Daoy (cell line): Measurements from ENCODE around the gene CXCL5. TPM values are rescaled to one million over a fixed set of nuclear protein-coding genes. Genes with fewer than 3 reads are reported as not detected.
"Not testable (repeated sequence)": the region's sequence is repeated elsewhere in the genome, so short reads cannot be mapped to it uniquely, and the experiment has no call there.

Experiments used
- DNase-seq: peaks from one replicate; pipeline ENCODE4 v3.0.0-alpha.2; 2015; ENCODE audit warnings: low read depth
- total RNA-seq: library from RNA; depleted of rRNA; stranded (reverse); fragments of >200 nt; shearing (Covaris generic); gene quantifications from 2 replicates; pipeline ENCODE4 v1.2.3, GENCODE V29; 2014

Gene CXCL5
- total RNA-seq, 1 experiment from 2014 or later: not detected

- DNase-seq: no peak
These were observed 16.8 kb upstream of the CXCL5 start for GRCh38 chr4:74015126-74015780.

- DNase-seq: no peak
These were observed 15.9 kb upstream of the CXCL5 start for GRCh38 chr4:74014332-74014731.

GRCh38 chr4:74013264-74013663 is 14.8 kb upstream of the CXCL5 start:
- no peak for DNase-seq

- DNase-seq: no peak
These were observed 13.7 kb upstream of the CXCL5 start for GRCh38 chr4:74012130-74012529.

GRCh38 chr4:74009307-74009706 is 10.8 kb upstream of the CXCL5 start:
- DNase-seq: no peak

GRCh38 chr4:74006009-74006476 is 7.6 kb upstream of the CXCL5 start:
- no peak for DNase-seq

- no peak for DNase-seq
These were observed 7.1 kb upstream of the CXCL5 start for GRCh38 chr4:74005528-74005927.

GRCh38 chr4:74004668-74005067 is 6.2 kb upstream of the CXCL5 start:
- no peak for DNase-seq

- no peak for DNase-seq
These were observed 1.8 kb upstream of the CXCL5 start for GRCh38 chr4:74000301-74000700.

- DNase-seq: no peak
These were observed 6.4 kb downstream of the CXCL5 start for GRCh38 chr4:73992050-73992449.

GRCh38 chr4:73991742-73992000 is 6.8 kb downstream of the CXCL5 start:
- DNase-seq: no peak

- no peak for DNase-seq
These were observed 7.3 kb downstream of the CXCL5 start for GRCh38 chr4:73990988-73991741.

- no peak for DNase-seq
These were observed 8.5 kb downstream of the CXCL5 start for GRCh38 chr4:73989928-73990327.

GRCh38 chr4:73989031-73989430 is 9.4 kb downstream of the CXCL5 start:
- DNase-seq: no peak

- no peak for DNase-seq
These were observed 10.4 kb downstream of the CXCL5 start, which contains the start of gene PPBP for GRCh38 chr4:73988061-73988460. TSS of gene PPBP (minus strand) at chr4:73988190. CDS start at chr4:73988103, 87 bp downstream.

- no peak for DNase-seq
These were observed 13.0 kb downstream of the CXCL5 start for GRCh38 chr4:73985528-73985852.

GRCh38 chr4:73984736-73985527 is 13.5 kb downstream of the CXCL5 start:
- DNase-seq: no peak

- not testable (repeated sequence) for DNase-seq
These were observed 17.3 kb downstream of the CXCL5 start for GRCh38 chr4:73981175-73981574.

- no peak for DNase-seq
These were observed 19.0 kb downstream of the CXCL5 start for GRCh38 chr4:73979407-73979957.

- DNase-seq: peak; percentile 53
These were observed 19.6 kb downstream of the CXCL5 start for GRCh38 chr4:73978886-73979285.

GRCh38 chr4:73976716-73977115 is 21.8 kb downstream of the CXCL5 start:
- no peak for DNase-seq

- DNase-seq: no peak
These were observed 22.3 kb downstream of the CXCL5 start for GRCh38 chr4:73976217-73976616.

GRCh38 chr4:73974352-73974751 is 24.1 kb downstream of the CXCL5 start:
- no peak for DNase-seq
